ENCODE results near the gene MSH5.
A peak's percentile ranks its signal among the peaks of the same experiment; 100 is the strongest.

GRCh38 chr6:31729979-31730630, 9.7 kb upstream of the MSH5 start:
- TF ChIP-seq CTCF (conservative IDR thresholded peaks at IDR 0.05; ENCODE audit: low read length) (0 out of 2 replicates have a peak, but pooled peaks have one; percentile 1), EZH2phosphoT487 (IDR thresholded peaks at IDR 0.05; ENCODE audit: borderline replicate concordance) (no peak)

All from Loucy (cell line).